SK-N-SH (cell line): Measurements from ENCODE around the gene CDK4. TPM values are rescaled to one million over a fixed set of nuclear protein-coding genes. Genes with fewer than 3 reads are reported as not detected.

Experiments used
- CTCF ChIA-PET: fragments of 300-600, 350-600 bp; formaldehyde crosslinking; extraction: SDS; loops from one replicate; lab custom pipeline; 2021; lab: Yijun Ruan, JAX
- POLR2A ChIA-PET: fragments of 350-600 bp; sonication (Branson Sonifier 250); formaldehyde crosslinking; extraction: SDS; loops from one replicate; lab custom pipeline; 2020; ENCODE audit warnings: antibody characterized with exemption, inconsistent platforms; lab: Yijun Ruan, JAX
- DNase-seq: peaks from one replicate; pipeline ENCODE4 v3.0.0; 2012
- H2AFZ ChIP-seq: fragments of 200-600 bp; sonication (generic); 2 replicates; pipeline ENCODE4 v1.8.1; 2016; ENCODE audit warnings: antibody characterized with exemption, mild to moderate bottlenecking, low read depth
- H3F3A ChIP-seq: fragments of 200-600 bp; sonication (generic); replicated peaks from 2 replicates; pipeline ENCODE3; 2016; ENCODE audit warnings: antibody characterized with exemption, mild to moderate bottlenecking; ENCODE audit not compliant: insufficient read depth
- H3K27ac ChIP-seq, 2 experiments: fragments of 200-500 bp in 1 of 2; fragments of 200-600 bp in 1 of 2; sonication (Bioruptor generic) in 1 of 2; sonication (generic), shearing (Covaris generic) in 1 of 2; 2 replicates each; pipeline versions ENCODE4 v1.5.1 to v1.6.1; 2014 to 2016; ENCODE audit warnings: low read depth in 2 of 2, inconsistent platforms in 1 of 2, low read length in 1 of 2, mild to moderate bottlenecking in 1 of 2, mixed read lengths in 1 of 2
- H3K27me3 ChIP-seq: fragments of 200-600 bp; sonication (generic), shearing (Covaris generic); 2 replicates; pipeline ENCODE4 v1.6.1; 2016; ENCODE audit warnings: mixed run types; ENCODE audit not compliant: insufficient read depth
- H3K36me3 ChIP-seq, 2 experiments: fragments of 200-500 bp in 1 of 2; fragments of 200-600 bp in 1 of 2; sonication (Bioruptor generic) in 1 of 2; sonication (generic) in 1 of 2; replicated peaks in 1 of 2; 2 replicates each; pipeline versions ENCODE3 to v1.5.1; 2014 to 2016; ENCODE audit warnings: low read length in 1 of 2, mild to moderate bottlenecking in 1 of 2; ENCODE audit not compliant: insufficient read depth in 2 of 2, control insufficient read depth in 1 of 2
- H3K4me1 ChIP-seq, 2 experiments: fragments of 200-500 bp in 1 of 2; fragments of 200-600 bp in 1 of 2; sonication (Bioruptor generic) in 1 of 2; sonication (generic), shearing (Covaris generic) in 1 of 2; 2 replicates each; pipeline versions ENCODE4 v1.5.1 to v1.6.1; 2014 to 2016; ENCODE audit warnings: low read depth in 1 of 2, low read length in 1 of 2, mixed run types in 1 of 2; ENCODE audit not compliant: insufficient read depth in 2 of 2, control insufficient read depth in 1 of 2
- H3K4me2 ChIP-seq: fragments of 200-600 bp; sonication (generic), shearing (Covaris generic); 2 replicates; pipeline ENCODE4 v1.6.1; 2017; ENCODE audit warnings: mixed run types
- H3K4me3 ChIP-seq, 2 experiments: fragments of 200-500 bp in 1 of 2; fragments of 200-600 bp in 1 of 2; sonication (Bioruptor generic) in 1 of 2; sonication (generic), shearing (Covaris generic) in 1 of 2; 2 replicates each; pipeline versions ENCODE4 v1.5.1 to v1.8.1; 2014 to 2016; ENCODE audit warnings: low read depth in 2 of 2, inconsistent platforms in 1 of 2, low read length in 1 of 2, mild to moderate bottlenecking in 1 of 2, mixed read lengths in 1 of 2, moderate library complexity in 1 of 2
- H3K79me2 ChIP-seq: fragments of 200-600 bp; sonication (generic); 2 replicates; pipeline ENCODE4 v1.8.1; 2017; ENCODE audit warnings: mild to moderate bottlenecking; ENCODE audit not compliant: insufficient read depth
- H3K9ac ChIP-seq: fragments of 200-600 bp; sonication (generic); 2 replicates; pipeline ENCODE4 v1.6.1; 2017; ENCODE audit warnings: mixed run types
- H3K9me2 ChIP-seq: fragments of 200-600 bp; sonication (generic); 2 replicates; pipeline ENCODE4 v1.6.1; 2017; ENCODE audit warnings: mixed run types
- H3K9me3 ChIP-seq: fragments of 200-600 bp; sonication (generic); 2 replicates; pipeline ENCODE4 v1.6.1; 2017; ENCODE audit warnings: mixed run types, mild to moderate bottlenecking, moderate library complexity
- H4K20me1 ChIP-seq: fragments of 200-600 bp; sonication (generic); 2 replicates; pipeline ENCODE4 v1.6.1; 2017; ENCODE audit warnings: mild to moderate bottlenecking, mixed run types; ENCODE audit not compliant: insufficient read depth
- ELF1 ChIP-seq: IDR thresholded peaks from 2 replicates; pipeline ENCODE4 v1.4.0; 2012
- EP300 ChIP-seq, 2 experiments: IDR thresholded peaks; 2 replicates each; pipeline versions ENCODE4 v1.4.0 to v1.6.1; 2012; ENCODE audit warnings: borderline replicate concordance in 1 of 2, low read depth in 1 of 2, low read length in 1 of 2
- EZH2phosphoT487 ChIP-seq: fragments of 200-600 bp; sonication (generic); IDR thresholded peaks from 2 replicates; pipeline ENCODE4 v1.6.1; 2017; ENCODE audit warnings: low read depth, mixed run types, mild to moderate bottlenecking, antibody characterized with exemption, moderate library complexity, borderline replicate concordance
- FOSL2 ChIP-seq: IDR thresholded peaks from 2 replicates; pipeline ENCODE4 v1.4.0; 2012; ENCODE audit warnings: low read depth, mild to moderate bottlenecking, moderate library complexity, borderline replicate concordance
- GABPA ChIP-seq: IDR thresholded peaks from 2 replicates; pipeline ENCODE4 v1.4.0; 2012; ENCODE audit warnings: low read depth, mild to moderate bottlenecking
- IRF3 ChIP-seq: fragments of 150-350 bp; IDR thresholded peaks from 2 replicates; pipeline ENCODE4 v1.6.1; 2016; ENCODE audit warnings: mild to moderate bottlenecking, low read depth, low read length
- JUND ChIP-seq: IDR thresholded peaks from 2 replicates; pipeline ENCODE4 v1.4.0; 2012
- MAX ChIP-seq: IDR thresholded peaks from 2 replicates; pipeline ENCODE4 v1.4.0; 2012; ENCODE audit warnings: low read depth
- MEF2A ChIP-seq: IDR thresholded peaks from 2 replicates; pipeline ENCODE4 v1.4.0; 2012; ENCODE audit warnings: low read depth, borderline replicate concordance
- MXI1 ChIP-seq: IDR thresholded peaks from 2 replicates; pipeline ENCODE4 v1.6.1; 2012; ENCODE audit warnings: mild to moderate bottlenecking, low read depth, low read length, improper control_type of control experiment
- NFIC ChIP-seq: IDR thresholded peaks from 2 replicates; pipeline ENCODE4 v1.4.0; 2012; ENCODE audit warnings: borderline replicate concordance
- PBX3 ChIP-seq: IDR thresholded peaks from 2 replicates; pipeline ENCODE4; 2012
- RAD21 ChIP-seq: IDR thresholded peaks from 2 replicates; pipeline ENCODE4 v1.6.1; 2012; ENCODE audit warnings: mild to moderate bottlenecking, low read length
- REST ChIP-seq: IDR thresholded peaks from 2 replicates; pipeline ENCODE4 v1.6.1; 2012; ENCODE audit warnings: mild to moderate bottlenecking, low read depth, low read length, moderate library complexity
- RFX5 ChIP-seq: IDR thresholded peaks from 2 replicates; pipeline ENCODE4 v1.6.1; 2012; ENCODE audit warnings: mild to moderate bottlenecking, improper control_type of control experiment, low read length
- RXRA ChIP-seq: IDR thresholded peaks from 2 replicates; pipeline ENCODE4 v1.4.0; 2012; ENCODE audit warnings: low read depth, mild to moderate bottlenecking, borderline replicate concordance
- SIN3A ChIP-seq: IDR thresholded peaks from 2 replicates; pipeline ENCODE4 v1.6.1; 2012; ENCODE audit warnings: low read depth, mild to moderate bottlenecking, low read length, moderate library complexity, borderline replicate concordance
- TCF12 ChIP-seq: IDR thresholded peaks from 2 replicates; pipeline ENCODE4 v1.4.0; 2012
- TEAD4 ChIP-seq: IDR thresholded peaks from 2 replicates; pipeline ENCODE4 v1.4.0; 2012; ENCODE audit warnings: mild to moderate bottlenecking, borderline replicate concordance; ENCODE audit not compliant: insufficient read depth
- ZBTB33 ChIP-seq: IDR thresholded peaks from 2 replicates; pipeline ENCODE4 v1.4.0; 2012; ENCODE audit warnings: low read depth, borderline replicate concordance
- WGBS: methylation state at CpG from one replicate; pipeline ENCODE4 v1.1.6; 2017; ENCODE audit warnings: low lambda C conversion rate; 5-methylcytosine and 5-hydroxymethylcytosine counted together
- polyA plus RNA-seq, 3 experiments: library from polyadenylated mRNA; depleted of rRNA; stranded (reverse); fragments of >200 nt; gene quantifications; 2 replicates each; pipeline ENCODE4 v1.2.3, GENCODE V29; 2012

Gene CDK4
- polyA plus RNA-seq, 1 of the 3 experiments (the other 2 are of a cell fraction) = 324 TPM

GRCh38 chr12:57781801-57782200 lies 29.7 kb upstream of the CDK4 start:
- Histone ChIP-seq H3K4me3 (no peak overlapping the region), H4K20me1 (no peaks in the 10 kb centered on the region), H3K9ac (no peak overlapping the region), H3K4me2 (no peak overlapping the region), H3K9me2 (no peaks in the 10 kb centered on the region), H3K4me1 (peaks cover 0 to 5% of the 10 kb centered on the region in 2 experiments; a peak in 1 of 4 replicates), H3K27me3 (no peaks in the 10 kb centered on the region), H3K36me3 (peaks cover 18 to 26% of the 10 kb centered on the region in 2 experiments), H2AFZ (no peak overlapping the region), H3K27ac (no peak overlapping the region), H3K9me3 (no peaks in the 10 kb centered on the region), H3F3A (peaks cover 18% of the 10 kb centered on the region), H3K79me2 (peaks cover 28% of the 10 kb centered on the region)
- no peak for TF ChIP-seq FOSL2
- TF ChIP-seq EP300 (IDR thresholded peaks at IDR 0.05; ENCODE audit: borderline replicate concordance in 1 of 2, low read depth in 1 of 2, low read length in 1 of 2) = no peak
- TF ChIP-seq RAD21 = no peak
- TF ChIP-seq NFIC = no peak
- no peak for TF ChIP-seq SIN3A
- no peak for TF ChIP-seq ZBTB33
- TF ChIP-seq MXI1 = no peak
- no peak for TF ChIP-seq GABPA
- no peak for TF ChIP-seq RFX5
- TF ChIP-seq EZH2phosphoT487 = no peak
- TF ChIP-seq TCF12 = no peak
- TF ChIP-seq REST = no peak
- no peak for TF ChIP-seq MEF2A
- no peak for TF ChIP-seq IRF3
- TF ChIP-seq TEAD4 = no peak
- TF ChIP-seq MAX = no peak
- no peak for TF ChIP-seq PBX3
- no peak for TF ChIP-seq ELF1
- TF ChIP-seq RXRA = no peak
- no peak for TF ChIP-seq JUND
- ChIA-PET CTCF (interaction anchor here (0.9 to 1.3 kb wide), 4 partner anchors 9 to 34 kb away, joined by 3 to 5 read pairs (median 4); partner anchors contain the start of genes EEF1AKMT3 and METTL1), POLR2A (interaction anchor here (1.2 kb wide), 1 partner anchor 9 kb away, joined by 4 read pairs; the partner anchor contains the start of genes EEF1AKMT3 and METTL1)
- DNase-seq = no peak
- 50% methylated on average over 2 of the region's 2 CpGs for WGBS
